ENCODE measurements around the gene PSTPIP2. TPM values are rescaled to one million over a fixed set of nuclear protein-coding genes. Genes with fewer than 3 reads are reported as not detected.

Gene PSTPIP2
- total and polyA plus RNA-seq, 2 donors (not counting 3 experiments of a cell fraction or from before 2014, with no cell fraction given) = 1.6 to 4.9 TPM

DNA sequence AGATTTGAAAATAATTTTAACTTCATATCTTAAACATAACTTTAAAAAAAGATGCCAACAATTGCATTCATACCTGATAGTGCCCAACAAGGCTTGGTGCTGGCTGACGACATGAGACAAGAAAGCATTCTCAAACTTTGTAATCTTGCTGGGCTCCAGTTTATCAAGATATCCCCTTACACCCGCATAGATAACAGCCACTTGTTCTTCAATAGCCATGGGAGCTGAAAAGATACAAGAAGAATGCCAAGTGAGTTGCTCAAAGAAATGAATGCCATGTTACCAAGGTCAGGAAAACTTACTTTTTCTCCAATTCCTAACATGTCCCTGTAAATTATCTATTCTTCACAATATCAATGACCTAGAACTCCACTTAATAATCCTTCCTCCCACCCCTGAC is 12.4 kb upstream of the PSTPIP2 start:
- intact Hi-C loops (cut with micrococcal nuclease) (no loop called here), dilution Hi-C loops (cut with MboI; ENCODE audit: extremely low pct_ligation_motif_present, low sequenced_read_pairs) (no loop called here)
- Histone ChIP-seq H3K36me3 (ENCODE audit: control insufficient read depth in 2 of 2, extremely low read depth in 1 of 2, insufficient read depth in 2 of 2, low read length in 2 of 2) (peaks cover 32 to 38% of the 10 kb centered on the region in 2 experiments), H3K4me1 (ENCODE audit: control insufficient read depth, extremely low read depth, insufficient read depth, low read length) (no peaks in the 10 kb centered on the region), H2AFZ (ENCODE audit: low read depth, low read length) (no peak overlapping the region), H3K27me3 (ENCODE audit: control insufficient read depth in 2 of 2, insufficient read depth in 2 of 2, low read length in 2 of 2) (no peaks in the 10 kb centered on the region), H3K4me2 (ENCODE audit: insufficient read depth, low read length) (no peak overlapping the region), H3K9ac (replicated peaks; ENCODE audit: extremely low read depth, insufficient read depth, low read length) (no peak overlapping the region), H3K79me2 (ENCODE audit: control insufficient read depth, insufficient read depth, low read length) (peaks cover under 1% of the 10 kb centered on the region), H3K4me3 (replicated peaks in 1 of 3; ENCODE audit: insufficient read depth in 1 of 3, low read depth in 1 of 3, low read length in 3 of 3) (no peak overlapping the region), H4K20me1 (replicated peaks; ENCODE audit: control insufficient read depth, extremely low read depth, insufficient read depth, low read length) (peaks cover 2% of the 10 kb centered on the region), H3K9me1 (replicated peaks; ENCODE audit: control insufficient read depth, extremely low read depth, insufficient read depth, low read length) (no peaks in the 10 kb centered on the region), H3K27ac (ENCODE audit: insufficient read depth, low read depth, low read length) (no peak overlapping the region), H3K9me3 (replicated peaks; ENCODE audit: control insufficient read depth, insufficient read depth, low read length) (no peaks in the 10 kb centered on the region)
- POLR2A ChIA-PET = no interaction called here
- no TSS peak for BruUV-seq (replicated peaks)
- CTCF ChIA-PET = interaction anchor here (2.3 kb wide), 1 partner anchor 11 kb away, joined by 16 read pairs; no protein-coding TSS in a partner anchor
- TF ChIP-seq POLR2AphosphoS5 (IDR thresholded peaks at IDR 0.05; ENCODE audit: insufficient read depth, low read depth, low read length) (no peak), FOS (IDR thresholded peaks at IDR 0.05; ENCODE audit: borderline replicate concordance, insufficient read depth, low read length) (no peak), JUN (IDR thresholded peaks at IDR 0.05; ENCODE audit: borderline replicate concordance, insufficient read depth, insufficient read length, low read depth) (no peak), POLR2A (IDR thresholded peaks at IDR 0.05; ENCODE audit: low read depth, low read length) (no peak), MYC (IDR thresholded peaks at IDR 0.05; ENCODE audit: low read depth, low read length) (no peak), GATA2 (IDR thresholded peaks at IDR 0.05; ENCODE audit: insufficient read depth, insufficient read length, low read depth, low read length) (no peak), EZH2 (IDR thresholded peaks at IDR 0.05; ENCODE audit: borderline replicate concordance, low read depth, low read length, severe bottlenecking) (no peak)
- TF ChIP-seq, protein P1, sequence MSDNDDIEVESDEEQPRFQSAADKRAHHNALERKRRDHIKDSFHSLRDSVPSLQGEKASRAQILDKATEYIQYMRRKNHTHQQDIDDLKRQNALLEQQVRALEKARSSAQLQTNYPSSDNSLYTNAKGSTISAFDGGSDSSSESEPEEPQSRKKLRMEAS (IDR thresholded peaks at IDR 0.05; ENCODE audit: insufficient read depth, insufficient read length) = no peak
- TF ChIP-seq, protein P2, sequence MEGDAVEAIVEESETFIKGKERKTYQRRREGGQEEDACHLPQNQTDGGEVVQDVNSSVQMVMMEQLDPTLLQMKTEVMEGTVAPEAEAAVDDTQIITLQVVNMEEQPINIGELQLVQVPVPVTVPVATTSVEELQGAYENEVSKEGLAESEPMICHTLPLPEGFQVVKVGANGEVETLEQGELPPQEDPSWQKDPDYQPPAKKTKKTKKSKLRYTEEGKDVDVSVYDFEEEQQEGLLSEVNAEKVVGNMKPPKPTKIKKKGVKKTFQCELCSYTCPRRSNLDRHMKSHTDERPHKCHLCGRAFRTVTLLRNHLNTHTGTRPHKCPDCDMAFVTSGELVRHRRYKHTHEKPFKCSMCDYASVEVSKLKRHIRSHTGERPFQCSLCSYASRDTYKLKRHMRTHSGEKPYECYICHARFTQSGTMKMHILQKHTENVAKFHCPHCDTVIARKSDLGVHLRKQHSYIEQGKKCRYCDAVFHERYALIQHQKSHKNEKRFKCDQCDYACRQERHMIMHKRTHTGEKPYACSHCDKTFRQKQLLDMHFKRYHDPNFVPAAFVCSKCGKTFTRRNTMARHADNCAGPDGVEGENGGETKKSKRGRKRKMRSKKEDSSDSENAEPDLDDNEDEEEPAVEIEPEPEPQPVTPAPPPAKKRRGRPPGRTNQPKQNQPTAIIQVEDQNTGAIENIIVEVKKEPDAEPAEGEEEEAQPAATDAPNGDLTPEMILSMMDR (IDR thresholded peaks at IDR 0.05; ENCODE audit: extremely low read depth in 1 of 2, insufficient read depth in 1 of 2, low read depth in 1 of 2, low read length in 2 of 2) = no peak
- no peak for FAIRE-seq
- DNase-seq (ENCODE audit: low read depth, low spot score) = no peak

Measured in endothelial cell of umbilical vein (primary cell).